WTC11 (cell line): ENCODE measurements around the gene ASCL3. TPM values are rescaled to one million over a fixed set of nuclear protein-coding genes. Genes with fewer than 3 reads are reported as not detected.
A peak's percentile ranks its signal among the peaks of the same experiment; 100 is the strongest.

Source experiments
- ARID4B ChIP-seq: sonication (generic); formaldehyde crosslinking; IDR thresholded peaks from 2 replicates; pipeline ENCODE4 v1.8.0; 2023; ENCODE audit warnings: missing genetic modification reagents, mild to moderate bottlenecking, borderline replicate concordance
- ATF2 ChIP-seq: sonication (generic); formaldehyde crosslinking; IDR thresholded peaks from 2 replicates; pipeline ENCODE4 v1.8.1; 2022; ENCODE audit warnings: low read depth, missing genetic modification reagents, borderline replicate concordance
- CREB1 ChIP-seq: sonication (generic); formaldehyde crosslinking; IDR thresholded peaks from 2 replicates; pipeline ENCODE4 v1.8.0; 2023; ENCODE audit warnings: mild to moderate bottlenecking, missing genetic modification reagents
- CREM ChIP-seq: sonication (generic); formaldehyde crosslinking; IDR thresholded peaks from 2 replicates; pipeline ENCODE4 v1.8.1; 2022; ENCODE audit warnings: mild to moderate bottlenecking, missing genetic modification reagents, moderate library complexity
- E2F1 ChIP-seq: sonication (generic); formaldehyde crosslinking; IDR thresholded peaks from 2 replicates; pipeline ENCODE4 v1.8.0; 2022; ENCODE audit warnings: mild to moderate bottlenecking, missing genetic modification reagents
- ELF4 ChIP-seq: sonication (generic); formaldehyde crosslinking; IDR thresholded peaks from 2 replicates; pipeline ENCODE4 v1.8.1; 2022; ENCODE audit warnings: low read depth, mild to moderate bottlenecking, moderate library complexity, missing genetic modification reagents
- FOXJ3 ChIP-seq: sonication (generic); formaldehyde crosslinking; IDR thresholded peaks from 2 replicates; pipeline ENCODE4 v1.9.0; 2021; ENCODE audit warnings: missing genetic modification reagents, mild to moderate bottlenecking, borderline replicate concordance
- FOXP1 ChIP-seq: sonication (generic); formaldehyde crosslinking; IDR thresholded peaks from 2 replicates; pipeline ENCODE4 v1.8.0; 2022; ENCODE audit warnings: missing genetic modification reagents, mild to moderate bottlenecking, moderate library complexity, borderline replicate concordance
- MYBL2 ChIP-seq: sonication (generic); formaldehyde crosslinking; IDR thresholded peaks from 2 replicates; pipeline ENCODE4 v1.8.1; 2023; ENCODE audit warnings: mild to moderate bottlenecking, moderate library complexity, missing genetic modification reagents
- NFATC4 ChIP-seq: fragments of 250-450 bp; sonication (Bioruptor Pico); IDR thresholded peaks from 2 replicates; pipeline ENCODE4 v1.9.0; 2021; ENCODE audit warnings: mild to moderate bottlenecking
- NFYB ChIP-seq: sonication (generic); formaldehyde crosslinking; conservative IDR thresholded peaks from 2 replicates; pipeline ENCODE4 v1.8.0; 2022; ENCODE audit warnings: low read depth, missing genetic modification reagents
- NR2C2 ChIP-seq: sonication (generic); formaldehyde crosslinking; IDR thresholded peaks from 2 replicates; pipeline ENCODE4 v1.8.0; 2022; ENCODE audit warnings: mild to moderate bottlenecking, missing genetic modification reagents
- RORB ChIP-seq: fragments of 250-450 bp; sonication (Bioruptor Pico); IDR thresholded peaks from 2 replicates; pipeline ENCODE4 v1.9.0; 2021; ENCODE audit warnings: mild to moderate bottlenecking
- SOX15 ChIP-seq: fragments of 250-450 bp; sonication (Bioruptor Pico); IDR thresholded peaks from 2 replicates; pipeline ENCODE4 v1.9.0; 2021; ENCODE audit warnings: mild to moderate bottlenecking
- TCF7 ChIP-seq: sonication (generic); formaldehyde crosslinking; IDR thresholded peaks from 2 replicates; pipeline ENCODE4 v1.8.0; 2022; ENCODE audit warnings: mild to moderate bottlenecking, low read depth, missing genetic modification reagents, moderate library complexity
- USF2 ChIP-seq: sonication (generic); formaldehyde crosslinking; IDR thresholded peaks from 2 replicates; pipeline ENCODE4 v1.8.1; 2023; ENCODE audit warnings: mild to moderate bottlenecking, missing genetic modification reagents, moderate library complexity
- ZNF121 ChIP-seq: sonication (generic); formaldehyde crosslinking; IDR thresholded peaks from 2 replicates; pipeline ENCODE4 v1.8.0; 2023; ENCODE audit warnings: missing genetic modification reagents
- ZNF317 ChIP-seq: sonication (generic); formaldehyde crosslinking; IDR thresholded peaks from 2 replicates; pipeline ENCODE4 v1.8.1; 2023; ENCODE audit warnings: low read depth, mild to moderate bottlenecking, moderate library complexity, missing genetic modification reagents, borderline replicate concordance
- ZNF423 ChIP-seq: fragments of 250-450 bp; sonication (Bioruptor Pico); IDR thresholded peaks from 2 replicates; pipeline ENCODE4 v2.1.2; 2022; ENCODE audit warnings: mild to moderate bottlenecking, moderate library complexity
- ZNF532 ChIP-seq: fragments of 250-450 bp; sonication (Bioruptor Pico); IDR thresholded peaks from 2 replicates; pipeline ENCODE4 v1.9.0; 2021; ENCODE audit warnings: mild to moderate bottlenecking, borderline replicate concordance
- total RNA-seq: library from RNA; stranded (reverse); gene quantifications from 3 replicates; pipeline ENCODE4 v1.2.3, GENCODE V29; 2021
- TF ChIP-seq, protein P1 (sequence below): fragments of 250-450 bp; sonication (Bioruptor Pico); conservative IDR thresholded peaks from 2 replicates; pipeline ENCODE4 v1.9.0; 2021; ENCODE audit warnings: mild to moderate bottlenecking

The ASCL3 gene
- total RNA-seq, 1 experiment from 2014 or later = not detected

DNA sequence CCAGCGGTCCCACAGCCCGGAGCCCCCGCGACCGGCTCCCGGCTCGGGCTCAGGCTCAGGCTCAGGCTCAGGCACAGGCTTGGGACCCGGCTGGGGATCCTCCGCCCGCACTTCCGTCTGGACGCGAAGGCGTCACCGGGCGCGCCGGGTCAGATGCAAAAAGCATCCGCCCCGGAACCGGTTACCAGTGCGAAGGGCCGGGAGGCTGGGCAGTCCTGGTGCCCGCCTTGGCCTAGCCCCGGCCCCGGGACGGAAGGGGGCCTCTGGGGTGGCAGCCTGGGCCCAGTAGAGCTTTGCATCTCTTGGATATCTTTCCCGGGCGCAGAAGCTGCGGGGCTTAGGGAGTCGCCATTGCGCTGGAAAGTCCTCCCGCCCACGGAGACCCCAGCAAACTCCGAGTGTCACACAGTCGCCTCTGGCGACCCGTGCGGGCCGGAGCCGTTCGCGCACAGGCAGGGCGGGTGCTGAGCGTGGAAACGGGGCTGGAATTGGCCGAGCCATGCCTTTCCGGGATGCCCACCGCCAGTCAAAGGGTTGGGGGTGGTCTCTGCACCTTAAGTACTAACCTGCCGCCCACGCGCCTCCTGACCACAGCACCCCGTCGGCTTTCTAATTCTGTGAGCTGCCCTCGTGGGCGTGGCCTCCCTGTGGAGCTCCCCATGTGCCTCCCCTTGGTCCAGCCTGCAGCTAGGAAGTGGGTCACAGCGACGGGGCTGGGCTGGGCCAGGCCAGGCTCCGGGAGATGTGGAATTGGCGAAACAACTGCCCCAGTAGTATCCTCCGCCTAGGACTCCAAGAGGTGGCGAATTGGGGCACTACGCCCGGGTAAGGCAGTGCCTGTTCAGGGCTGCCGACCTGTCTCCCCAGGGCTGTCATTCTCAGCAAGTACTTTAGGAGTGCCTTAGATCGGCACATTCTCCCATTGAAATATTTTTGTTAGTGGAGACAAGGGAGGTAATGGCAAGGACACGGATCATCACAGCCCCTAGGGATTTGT lies 21.8 kb upstream of the ASCL3 start, which contains the start of gene TMEM9B (continued):
- TF ChIP-seq, protein P1, sequence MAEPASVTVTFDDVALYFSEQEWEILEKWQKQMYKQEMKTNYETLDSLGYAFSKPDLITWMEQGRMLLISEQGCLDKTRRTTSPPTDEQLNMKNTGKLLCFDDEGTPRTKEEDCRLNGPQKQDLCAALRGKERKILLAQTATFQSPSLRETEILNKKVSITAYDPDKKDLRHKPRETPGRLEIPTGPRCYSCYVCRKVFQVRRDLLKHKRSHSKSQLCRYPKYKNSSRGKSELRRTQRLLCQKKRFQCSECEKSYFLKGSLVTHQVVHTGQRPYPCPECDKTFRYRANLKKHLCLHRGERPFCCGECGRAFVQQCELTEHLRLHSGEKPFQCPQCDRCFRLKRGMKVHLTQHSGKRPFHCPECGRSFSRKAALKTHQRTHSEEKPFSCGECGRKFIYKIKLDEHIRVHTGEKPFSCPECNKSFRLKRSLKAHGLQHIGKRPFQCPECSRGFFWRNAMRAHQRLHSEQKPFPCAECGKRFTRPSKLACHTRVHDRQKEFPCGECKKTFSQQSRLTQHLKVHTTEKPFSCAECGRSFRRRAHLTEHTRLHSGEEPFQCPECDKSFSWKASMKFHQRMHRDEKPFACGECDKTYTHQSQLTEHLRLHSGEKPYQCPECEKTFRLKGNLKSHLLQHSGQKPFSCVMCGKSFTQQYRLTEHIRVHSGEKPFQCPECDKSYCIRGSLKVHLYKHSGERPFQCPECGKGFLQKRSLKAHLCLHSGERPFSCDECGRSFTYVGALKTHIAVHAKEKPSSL (CRISPR knock-in tag) = no peak
- TF ChIP-seq SOX15 (CRISPR knock-in tag) (no peak), ZNF423 (no peak), ATF2 (CRISPR knock-in tag) (no peak), CREB1 (CRISPR knock-in tag) (0 out of 2 replicates have a peak, but pooled peaks have one; percentile 65), ZNF317 (CRISPR knock-in tag) (no peak), FOXJ3 (CRISPR knock-in tag) (no peak), NR2C2 (CRISPR knock-in tag) (peak; percentile 85), FOXP1 (no peak; the same call in 1 of the 2 replicates), NFATC4 (CRISPR knock-in tag) (no peak), E2F1 (CRISPR knock-in tag) (no peak), USF2 (CRISPR knock-in tag) (peak; percentile 30; the same call in 1 of the 2 replicates), ELF4 (CRISPR knock-in tag) (0 out of 2 replicates have a peak, but pooled peaks have one; percentile 80), ZNF532 (CRISPR knock-in tag) (no peak), RORB (CRISPR knock-in tag) (no peak), ZNF121 (peak; percentile 61; the same call in 1 of the 2 replicates), NFYB (CRISPR knock-in tag) (no peak), MYBL2 (CRISPR knock-in tag) (peak; percentile 40; the same call in 1 of the 2 replicates), TCF7 (no peak), ARID4B (CRISPR knock-in tag) (peak; percentile 69), CREM (CRISPR knock-in tag) (peak; percentile 94)
